ENCODE measurements around the gene CETN2.

DNA sequence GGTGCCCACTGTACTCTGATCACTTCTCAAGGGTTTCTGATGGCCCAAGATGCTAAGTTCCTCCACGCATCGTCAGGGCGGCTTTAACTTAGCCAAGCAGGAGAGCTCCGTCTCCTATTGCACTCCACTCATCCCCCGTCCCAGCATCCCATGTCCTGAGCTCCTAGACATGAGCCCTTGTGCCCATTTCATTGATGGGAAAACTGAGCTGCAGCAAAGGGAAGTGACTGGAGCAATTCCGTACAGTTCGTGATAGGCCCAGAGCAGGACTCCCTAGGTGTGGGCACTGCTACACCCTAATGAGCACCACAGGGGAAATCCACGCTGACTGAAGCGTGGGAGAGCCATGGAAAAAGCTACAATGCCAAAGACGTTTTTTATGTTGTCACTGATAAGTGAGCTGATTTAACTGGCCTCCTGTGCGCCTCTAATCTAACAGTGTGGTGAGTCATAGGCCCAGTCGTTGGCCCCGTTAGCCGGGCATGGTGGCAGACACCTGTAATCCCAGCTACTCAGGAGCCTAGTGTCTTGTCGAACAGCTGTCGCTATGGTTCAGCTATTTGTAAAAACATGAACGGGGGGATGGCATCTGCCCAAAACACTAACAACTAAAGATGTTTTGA lies 15.2 kb upstream of the CETN2 start:
- TF ChIP-seq, protein P1, sequence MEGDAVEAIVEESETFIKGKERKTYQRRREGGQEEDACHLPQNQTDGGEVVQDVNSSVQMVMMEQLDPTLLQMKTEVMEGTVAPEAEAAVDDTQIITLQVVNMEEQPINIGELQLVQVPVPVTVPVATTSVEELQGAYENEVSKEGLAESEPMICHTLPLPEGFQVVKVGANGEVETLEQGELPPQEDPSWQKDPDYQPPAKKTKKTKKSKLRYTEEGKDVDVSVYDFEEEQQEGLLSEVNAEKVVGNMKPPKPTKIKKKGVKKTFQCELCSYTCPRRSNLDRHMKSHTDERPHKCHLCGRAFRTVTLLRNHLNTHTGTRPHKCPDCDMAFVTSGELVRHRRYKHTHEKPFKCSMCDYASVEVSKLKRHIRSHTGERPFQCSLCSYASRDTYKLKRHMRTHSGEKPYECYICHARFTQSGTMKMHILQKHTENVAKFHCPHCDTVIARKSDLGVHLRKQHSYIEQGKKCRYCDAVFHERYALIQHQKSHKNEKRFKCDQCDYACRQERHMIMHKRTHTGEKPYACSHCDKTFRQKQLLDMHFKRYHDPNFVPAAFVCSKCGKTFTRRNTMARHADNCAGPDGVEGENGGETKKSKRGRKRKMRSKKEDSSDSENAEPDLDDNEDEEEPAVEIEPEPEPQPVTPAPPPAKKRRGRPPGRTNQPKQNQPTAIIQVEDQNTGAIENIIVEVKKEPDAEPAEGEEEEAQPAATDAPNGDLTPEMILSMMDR (IDR thresholded peaks at IDR 0.05) = no peak
- TF ChIP-seq POLR2A (IDR thresholded peaks at IDR 0.05) = no peak

Data from lower leg skin (tissue), 3 donors.